NB4 (cell line): Measurements from ENCODE around the gene DPYD.

Experiments used
- MAX ChIP-seq: IDR thresholded peaks from 2 replicates; pipeline ENCODE4 v1.6.1; 2011; ENCODE audit warnings: low read depth, low read length
- POLR2A ChIP-seq: IDR thresholded peaks from 2 replicates; pipeline ENCODE4 v1.6.1; 2011; ENCODE audit warnings: mild to moderate bottlenecking; ENCODE audit not compliant: insufficient read length; ENCODE audit errors: extremely low read depth
- TF ChIP-seq, protein P1 (sequence below): IDR thresholded peaks from one replicate; pipeline ENCODE4 v1.5.1; 2012; ENCODE audit warnings: low read depth, low read length

DNA sequence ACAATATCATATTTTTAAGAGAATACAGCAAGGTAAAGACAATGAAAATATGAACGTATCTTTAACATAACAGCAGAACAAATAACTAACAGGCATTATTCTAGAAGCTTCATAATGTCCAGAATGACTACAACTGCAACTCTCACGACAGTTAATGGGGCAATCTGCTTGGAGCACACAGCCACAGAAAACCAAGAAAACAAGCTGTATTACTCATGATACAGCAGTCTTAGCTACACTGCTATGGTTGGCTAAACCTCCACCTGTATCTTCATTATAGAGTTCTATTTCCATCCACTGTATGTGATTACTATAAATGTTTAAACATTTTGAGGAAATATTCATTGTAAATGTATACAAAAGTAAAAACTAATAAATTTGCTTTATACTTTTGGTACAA lies 139.9 kb downstream of the DPYD start:
- TF ChIP-seq, protein P1, sequence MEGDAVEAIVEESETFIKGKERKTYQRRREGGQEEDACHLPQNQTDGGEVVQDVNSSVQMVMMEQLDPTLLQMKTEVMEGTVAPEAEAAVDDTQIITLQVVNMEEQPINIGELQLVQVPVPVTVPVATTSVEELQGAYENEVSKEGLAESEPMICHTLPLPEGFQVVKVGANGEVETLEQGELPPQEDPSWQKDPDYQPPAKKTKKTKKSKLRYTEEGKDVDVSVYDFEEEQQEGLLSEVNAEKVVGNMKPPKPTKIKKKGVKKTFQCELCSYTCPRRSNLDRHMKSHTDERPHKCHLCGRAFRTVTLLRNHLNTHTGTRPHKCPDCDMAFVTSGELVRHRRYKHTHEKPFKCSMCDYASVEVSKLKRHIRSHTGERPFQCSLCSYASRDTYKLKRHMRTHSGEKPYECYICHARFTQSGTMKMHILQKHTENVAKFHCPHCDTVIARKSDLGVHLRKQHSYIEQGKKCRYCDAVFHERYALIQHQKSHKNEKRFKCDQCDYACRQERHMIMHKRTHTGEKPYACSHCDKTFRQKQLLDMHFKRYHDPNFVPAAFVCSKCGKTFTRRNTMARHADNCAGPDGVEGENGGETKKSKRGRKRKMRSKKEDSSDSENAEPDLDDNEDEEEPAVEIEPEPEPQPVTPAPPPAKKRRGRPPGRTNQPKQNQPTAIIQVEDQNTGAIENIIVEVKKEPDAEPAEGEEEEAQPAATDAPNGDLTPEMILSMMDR: no peak
- TF ChIP-seq POLR2A: no peak
- TF ChIP-seq MAX: no peak
